BE2C (cell line): Measurements from ENCODE around the gene WDR12.
"Not testable (repeated sequence)": the region's sequence is repeated elsewhere in the genome, so short reads cannot be mapped to it uniquely, and the experiment has no call there.

ENCODE experiments used
- DNase-seq: peaks from one replicate; pipeline ENCODE4 v3.0.0-alpha.2; 2020
- H3K27me3 ChIP-seq: fragments of 250-450 bp; sonication (Bioruptor Pico); 2 replicates; pipeline ENCODE4 v1.5.1; 2020; ENCODE audit warnings: mild to moderate bottlenecking
- H3K36me3 ChIP-seq: fragments of 250-450 bp; sonication (Bioruptor Pico); 2 replicates; pipeline ENCODE4 v1.5.1; 2020; ENCODE audit warnings: mild to moderate bottlenecking
- H3K4me1 ChIP-seq: fragments of 250-450 bp; sonication (Bioruptor Pico); 2 replicates; pipeline ENCODE4 v1.5.1; 2020
- H3K4me3 ChIP-seq: 2 replicates; pipeline ENCODE4 v1.5.1; 2011; ENCODE audit warnings: low read depth, low read length
- H3K9me3 ChIP-seq: fragments of 250-450 bp; sonication (Bioruptor Pico); 2 replicates; pipeline ENCODE4 v1.5.1; 2020
- CTCF ChIP-seq: IDR thresholded peaks from 2 replicates; pipeline ENCODE4 v1.5.1; 2012; ENCODE audit warnings: mild to moderate bottlenecking, low read depth, low read length

The WDR12 gene

GRCh38 chr2:202908186-202908585 is 3.3 kb downstream of the WDR12 start:
- no peak for DNase-seq
- Histone ChIP-seq H3K36me3 (peaks cover 39% of the 10 kb centered on the region), H3K9me3 (no peaks in the 10 kb centered on the region), H3K4me1 (no peaks in the 10 kb centered on the region), H3K27me3 (no peaks in the 10 kb centered on the region), H3K4me3 (no peak overlapping the region)
- no peak for TF ChIP-seq CTCF

DNA sequence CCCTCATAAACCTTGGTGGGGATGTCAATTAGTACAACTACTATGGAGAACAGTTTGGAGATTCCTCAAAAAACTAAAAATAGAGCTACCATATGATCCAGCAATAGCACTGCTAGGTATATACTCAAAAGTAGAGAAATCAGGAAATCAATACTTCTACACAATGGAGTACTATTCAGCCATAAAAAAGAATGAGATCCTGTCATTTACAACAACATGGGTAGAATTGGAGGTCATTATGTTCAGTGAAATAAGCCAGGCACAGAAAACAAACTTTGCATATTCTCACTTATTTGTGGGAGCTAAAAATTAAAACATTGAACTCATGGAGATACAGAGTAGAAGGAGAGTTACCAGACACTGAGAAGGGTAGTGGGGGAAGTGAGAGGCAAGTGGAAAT is 6.0 kb downstream of the WDR12 start:
- H3K27me3 ChIP-seq, H3K9me3 ChIP-seq, DNase-seq, H3K4me3 ChIP-seq, H3K4me1 ChIP-seq: not testable (repeated sequence)
- H3K36me3 ChIP-seq = peaks cover 55% of the 10 kb centered on the region

GRCh38 chr2:202885190-202885589 is 26.3 kb downstream of the WDR12 start:
- TF ChIP-seq CTCF = no peak
- no peak for DNase-seq
- H3K4me1 ChIP-seq = no peaks in the 10 kb centered on the region
- no peaks in the 10 kb centered on the region; the same call in 1 of the 2 replicates for H3K9me3 ChIP-seq
- H3K36me3 ChIP-seq = peaks cover 83% of the 10 kb centered on the region
- no peak overlapping the region for H3K4me3 ChIP-seq
- H3K27me3 ChIP-seq = no peaks in the 10 kb centered on the region

- peaks cover 75% of the 10 kb centered on the region for H3K36me3 ChIP-seq
Measured at GRCh38 chr2:202883987-202884675, 27.3 kb downstream of the WDR12 start.

DNA sequence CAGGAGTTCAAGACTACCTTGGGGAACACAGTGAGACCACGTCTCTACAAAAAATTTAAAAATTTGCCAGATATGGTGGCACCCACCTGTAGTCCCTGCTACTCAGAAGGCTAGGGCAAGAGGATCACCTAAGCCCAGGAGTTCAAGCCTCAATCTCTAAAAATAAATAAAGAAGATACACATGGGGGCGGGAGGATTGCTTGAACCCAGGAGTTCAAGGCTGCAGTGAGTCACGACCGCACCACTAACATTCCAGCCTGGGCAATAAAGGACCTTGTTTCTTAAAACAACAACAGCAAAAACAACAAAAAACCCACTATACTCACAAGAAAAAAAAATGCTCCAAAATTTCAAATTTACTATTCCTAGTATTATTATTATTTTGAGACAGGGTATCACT is 29.9 kb downstream of the WDR12 start:
- no peak for DNase-seq
- TF ChIP-seq CTCF = no peak
- Histone ChIP-seq H3K36me3 (peaks cover 58% of the 10 kb centered on the region), H3K27me3 (no peaks in the 10 kb centered on the region), H3K9me3 (no peaks in the 10 kb centered on the region), H3K4me1 (no peaks in the 10 kb centered on the region), H3K4me3 (no peak overlapping the region)

More at GRCh38 chr2:202883987-202884675, 27.3 kb downstream of the WDR12 start:
- no peak for TF ChIP-seq CTCF
- no peak overlapping the region for H3K4me3 ChIP-seq
- H3K27me3 ChIP-seq = no peaks in the 10 kb centered on the region
- H3K4me1 ChIP-seq = no peaks in the 10 kb centered on the region
- no peak for DNase-seq
- no peaks in the 10 kb centered on the region; the same call in 1 of the 2 replicates for H3K9me3 ChIP-seq

- Histone ChIP-seq H3K4me3 (no peak overlapping the region), H3K27me3 (no peaks in the 10 kb centered on the region), H3K4me1 (no peaks in the 10 kb centered on the region), H3K36me3 (peaks cover 24% of the 10 kb centered on the region), H3K9me3 (no peaks in the 10 kb centered on the region)
- TF ChIP-seq CTCF = no peak
- DNase-seq = no peak
Measured at GRCh38 chr2:202877699-202878098, 33.8 kb downstream of the WDR12 start.
